Activated CD4-positive, alpha-beta T cell treated with anti-CD3 and anti-CD28 coated beads for 36 hours (primary cell): Measurements from ENCODE around the gene CMSS1. TPM values are rescaled to one million over a fixed set of nuclear protein-coding genes. Genes with fewer than 3 reads are reported as not detected.

Experiments
- ATAC-seq: fragments of 200-7000 bp; cut with Tn5 transposase; one replicate; pipeline ENCODE4 v1.10.0; 2021; ENCODE audit warnings: mild to moderate bottlenecking, moderate library complexity
- CTCF ChIA-PET: fragments of 350-600 bp; sonication (Branson Sonifier 250); formaldehyde crosslinking; loops from one replicate; lab custom pipeline; 2021; ENCODE audit warnings: antibody characterized with exemption; lab: Charles Lee
- POLR2A ChIA-PET: fragments of 350-600 bp; sonication (Branson Sonifier 250); formaldehyde crosslinking; loops from one replicate; lab custom pipeline; 2021; ENCODE audit warnings: antibody characterized with exemption, inconsistent platforms; lab: Charles Lee
- DNase-seq: peaks from one replicate; pipeline ENCODE4 v3.0.0-alpha.2; 2020
- H3K27ac Mint-ChIP-seq: one replicate; pipeline ENCODE4 v1.8.0; 2021; ENCODE audit warnings: mixed read lengths
- H3K27me3 Mint-ChIP-seq: one replicate; pipeline ENCODE4 v1.8.0; 2021; ENCODE audit warnings: mixed read lengths
- H3K36me3 Mint-ChIP-seq: one replicate; pipeline ENCODE4 v1.8.0; 2021; ENCODE audit warnings: low read depth, mixed read lengths
- H3K4me1 Mint-ChIP-seq: one replicate; pipeline ENCODE4 v1.8.0; 2021; ENCODE audit warnings: mixed read lengths
- H3K4me3 Mint-ChIP-seq: one replicate; pipeline ENCODE4 v1.8.0; 2021; ENCODE audit warnings: mild to moderate bottlenecking, moderate library complexity, mixed read lengths
- H3K9me3 Mint-ChIP-seq: one replicate; pipeline ENCODE4 v1.8.0; 2021; ENCODE audit warnings: low read depth, mixed read lengths
- intact Hi-C, 2 experiments: fragments of 100-400 bp; cut with DNase I in 1 of 2; cut with micrococcal nuclease in 1 of 2; formaldehyde crosslinking; loops; one replicate each; pipeline versions ENCODE4 v1.14.2 to v1.15.1; 2022 to 2024; cut with DNase I, micrococcal nuclease
- total RNA-seq, 2 experiments: library from RNA; stranded (reverse); gene quantifications; one replicate each; pipeline ENCODE4 v1.2.3, GENCODE V29; 2021

The CMSS1 gene
- total RNA-seq, 2 experiments from 2014 or later = 94.0 to 96.3 TPM

DNA sequence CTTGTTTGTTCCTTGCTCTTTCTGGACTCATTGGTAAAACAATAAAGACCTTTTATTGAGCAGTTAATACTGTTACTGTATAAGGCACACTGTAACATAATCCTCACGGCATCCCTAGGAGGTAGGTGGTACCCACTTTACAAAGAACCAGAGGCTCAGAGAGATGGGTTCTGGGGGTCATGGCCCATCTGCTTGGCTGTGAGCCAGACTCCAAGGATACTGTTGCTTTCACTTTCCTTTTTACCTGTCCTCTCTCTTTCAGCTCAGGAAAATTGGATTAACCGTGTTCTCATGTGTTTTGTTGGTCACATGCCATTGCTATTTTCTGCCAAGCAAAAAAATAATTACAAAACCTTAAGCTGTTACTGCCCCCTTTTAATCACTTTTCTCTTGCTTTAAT is 331.5 kb downstream of the CMSS1 start:
- no peak overlapping the region for H3K27ac Mint-ChIP-seq
- POLR2A ChIA-PET = no interaction called here
- CTCF ChIA-PET = interaction anchor here (0.6 to 1.4 kb wide), 2 partner anchors 13 to 44 kb away, joined by 3 read pairs; no protein-coding TSS in a partner anchor
- H3K4me3 Mint-ChIP-seq = no peak overlapping the region
- intact Hi-C loops = no loop called here
- no peaks in the 10 kb centered on the region for H3K9me3 Mint-ChIP-seq
- H3K4me1 Mint-ChIP-seq = peaks cover 6% of the 10 kb centered on the region
- ATAC-seq (no peak), DNase-seq (no peak)
- H3K36me3 Mint-ChIP-seq = peaks cover 44% of the 10 kb centered on the region
- H3K27me3 Mint-ChIP-seq = no peaks in the 10 kb centered on the region

DNA sequence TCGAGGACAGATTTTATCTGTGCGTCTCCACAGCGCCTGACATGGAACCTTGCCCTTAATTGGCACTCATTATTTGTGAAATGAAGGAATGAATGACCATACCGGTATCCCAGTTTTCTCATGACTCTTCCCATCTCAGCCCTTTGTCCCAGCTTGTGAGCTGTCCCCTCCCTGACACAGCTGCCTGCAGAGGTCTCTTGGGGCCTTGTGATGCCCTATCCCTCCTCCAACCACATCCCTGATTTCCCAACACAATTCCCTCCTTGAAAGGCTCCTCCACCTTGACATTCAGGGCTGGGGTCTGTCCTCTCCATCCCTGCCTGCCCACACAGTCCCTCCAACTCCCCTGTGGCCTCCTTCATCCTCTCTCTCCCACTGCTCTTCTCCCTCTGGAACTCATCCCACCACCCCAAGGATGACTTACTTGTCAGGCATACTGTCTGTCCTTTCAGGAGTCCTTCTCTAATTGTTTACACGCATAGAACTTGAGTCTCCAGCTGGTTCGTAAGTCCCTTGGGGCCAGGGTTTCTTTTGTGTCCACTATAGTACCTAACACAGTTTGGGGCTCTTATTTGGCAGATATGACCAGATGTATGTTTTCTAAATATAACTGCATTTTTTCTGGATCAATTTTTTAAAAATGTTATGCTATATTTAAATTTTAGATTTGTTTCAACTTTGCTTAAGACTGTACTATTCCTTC is 332.2 kb downstream of the CMSS1 start:
- Mint-ChIP-seq H3K9me3 (peaks cover under 1% of the 10 kb centered on the region), H3K4me1 (peaks cover 6% of the 10 kb centered on the region), H3K27ac (no peak overlapping the region), H3K27me3 (no peaks in the 10 kb centered on the region), H3K4me3 (no peak overlapping the region), H3K36me3 (peaks cover 44% of the 10 kb centered on the region)
- POLR2A ChIA-PET = no interaction called here
- DNase-seq = no peak
- intact Hi-C loops = no loop called here
- CTCF ChIA-PET = interaction anchor here (1.4 to 2.2 kb wide), 2 partner anchors 14 kb away, joined by 3 to 5 read pairs; no protein-coding TSS in a partner anchor
- no peak for ATAC-seq

DNA sequence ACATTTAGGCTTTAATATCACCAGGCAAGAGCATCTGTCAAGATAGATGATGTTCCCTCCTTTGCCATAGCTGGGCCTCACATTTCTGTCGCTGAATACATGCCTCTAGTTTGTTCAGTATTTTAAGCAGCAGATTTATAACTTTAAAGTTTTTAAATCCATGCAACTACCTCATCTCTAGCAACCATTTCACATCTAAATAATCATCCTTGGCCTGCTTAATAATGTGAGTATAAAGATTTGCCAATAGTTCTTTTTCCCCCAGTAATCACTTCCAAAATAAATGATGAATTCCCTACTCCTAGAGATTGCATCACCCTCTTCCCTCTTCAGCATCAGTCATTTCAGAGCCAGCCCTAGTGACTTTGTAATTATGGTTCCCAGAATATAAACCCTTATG is 332.8 kb downstream of the CMSS1 start:
- no peaks in the 10 kb centered on the region for H3K27me3 Mint-ChIP-seq
- H3K36me3 Mint-ChIP-seq = peaks cover 51% of the 10 kb centered on the region
- no peak overlapping the region for H3K27ac Mint-ChIP-seq
- ATAC-seq = no peak
- DNase-seq = no peak
- intact Hi-C loops = no loop called here
- POLR2A ChIA-PET = no interaction called here
- H3K4me3 Mint-ChIP-seq = no peak overlapping the region
- H3K9me3 Mint-ChIP-seq = peaks cover 6% of the 10 kb centered on the region
- H3K4me1 Mint-ChIP-seq = peaks cover 6% of the 10 kb centered on the region
- CTCF ChIA-PET = interaction anchor here (0.7 to 2.2 kb wide), 2 partner anchors 13 to 350 kb away, joined by 3 to 5 read pairs; no protein-coding TSS in a partner anchor

DNA sequence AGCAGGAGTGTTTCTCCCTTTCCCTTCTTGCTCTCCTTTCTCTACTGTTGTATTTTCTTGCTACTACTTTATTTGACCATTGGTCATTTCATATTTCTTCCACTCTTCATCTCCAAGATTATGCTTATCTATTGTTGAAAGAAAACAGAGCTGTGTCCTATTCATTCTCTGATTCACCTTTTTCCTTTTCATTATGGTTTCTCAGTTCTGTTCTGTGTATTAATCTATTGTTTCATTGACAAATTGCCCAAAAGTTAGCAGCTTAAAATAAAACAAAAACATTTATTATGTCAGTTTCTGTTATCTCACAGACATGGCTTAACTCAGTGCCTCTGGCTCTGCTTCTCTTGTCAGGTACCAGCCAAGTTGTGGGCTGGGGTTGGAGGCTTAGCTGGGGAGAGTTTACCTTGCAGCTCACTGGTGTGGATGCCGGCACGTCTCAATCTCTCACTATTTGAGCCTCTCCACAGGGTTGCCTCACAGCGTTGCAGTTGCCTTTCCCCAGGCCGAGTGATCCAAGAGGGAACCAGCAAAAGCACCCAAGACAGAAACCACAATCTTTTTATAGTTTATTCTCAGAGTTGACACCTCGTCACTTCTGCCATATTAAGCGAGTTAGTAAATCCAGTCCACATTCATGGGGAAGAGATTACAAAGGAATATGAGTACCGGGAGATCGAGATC is 333.5 kb downstream of the CMSS1 start:
- DNase-seq (no peak), ATAC-seq (no peak)
- intact Hi-C loops = no loop called here
- CTCF ChIA-PET = interaction anchor here (0.7 to 2.2 kb wide), 3 partner anchors 10 to 349 kb away, joined by 3 to 5 read pairs (median 3); no protein-coding TSS in a partner anchor
- no peaks in the 10 kb centered on the region for H3K27me3 Mint-ChIP-seq
- no peak overlapping the region for H3K4me3 Mint-ChIP-seq
- peaks cover 6% of the 10 kb centered on the region for H3K4me1 Mint-ChIP-seq
- POLR2A ChIA-PET = no interaction called here
- no peak overlapping the region for H3K27ac Mint-ChIP-seq
- peaks cover 54% of the 10 kb centered on the region for H3K36me3 Mint-ChIP-seq
- peaks cover 7% of the 10 kb centered on the region for H3K9me3 Mint-ChIP-seq

DNA sequence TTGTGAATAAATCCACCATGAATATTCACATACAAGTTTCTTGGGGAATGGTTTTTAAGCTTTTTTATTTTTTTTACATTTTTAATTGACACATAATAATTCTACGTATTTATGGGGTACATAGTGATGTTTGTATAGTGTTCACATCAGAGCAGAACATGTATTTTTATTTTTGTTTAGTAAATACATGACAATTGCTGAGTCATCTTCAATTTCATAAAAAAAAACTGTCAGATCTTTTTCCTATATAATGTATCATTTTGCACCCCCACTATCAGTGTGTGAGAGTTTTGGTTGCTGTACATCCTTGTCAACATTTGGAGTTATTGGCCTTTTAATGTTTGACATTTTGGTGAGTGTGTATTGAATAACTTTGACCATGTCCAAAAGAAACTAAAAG is 336.5 kb downstream of the CMSS1 start:
- Mint-ChIP-seq H3K4me3 (no peak overlapping the region), H3K36me3 (peaks cover 63% of the 10 kb centered on the region), H3K27me3 (no peaks in the 10 kb centered on the region), H3K4me1 (peaks cover 6% of the 10 kb centered on the region), H3K9me3 (peaks cover 12% of the 10 kb centered on the region), H3K27ac (no peak overlapping the region)
- intact Hi-C loops = no loop called here
- DNase-seq (no peak), ATAC-seq (no peak)
- ChIA-PET CTCF (interaction anchor here (0.6 kb wide), 1 partner anchor 81 kb away, joined by 3 read pairs; no protein-coding TSS in a partner anchor), POLR2A (no interaction called here)

DNA sequence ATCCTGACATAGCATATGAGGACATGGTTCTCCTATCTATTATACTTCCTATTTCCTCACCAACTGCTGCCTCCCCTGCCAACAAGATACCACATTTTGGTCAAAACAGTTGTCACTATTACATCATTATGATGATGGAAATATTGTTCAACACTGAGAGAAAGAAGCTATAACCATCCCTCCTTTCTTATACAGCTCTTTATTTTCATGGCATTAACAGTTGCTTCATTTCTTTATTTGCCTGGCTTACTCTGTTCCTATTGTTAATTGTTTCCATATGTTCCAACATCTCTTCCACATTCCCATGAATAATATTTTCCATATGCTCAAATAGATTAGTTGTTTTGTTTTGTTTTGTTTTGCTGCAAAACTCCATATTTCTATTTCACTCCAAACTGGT is 337.5 kb downstream of the CMSS1 start:
- POLR2A ChIA-PET = no interaction called here
- no peak overlapping the region for H3K27ac Mint-ChIP-seq
- DNase-seq = no peak
- CTCF ChIA-PET = no interaction called here
- H3K36me3 Mint-ChIP-seq = peaks cover 57% of the 10 kb centered on the region
- peaks cover 12% of the 10 kb centered on the region for H3K9me3 Mint-ChIP-seq
- H3K27me3 Mint-ChIP-seq = no peaks in the 10 kb centered on the region
- intact Hi-C loops = no loop called here
- H3K4me3 Mint-ChIP-seq = no peak overlapping the region
- ATAC-seq = no peak
- peaks cover 9% of the 10 kb centered on the region for H3K4me1 Mint-ChIP-seq

DNA sequence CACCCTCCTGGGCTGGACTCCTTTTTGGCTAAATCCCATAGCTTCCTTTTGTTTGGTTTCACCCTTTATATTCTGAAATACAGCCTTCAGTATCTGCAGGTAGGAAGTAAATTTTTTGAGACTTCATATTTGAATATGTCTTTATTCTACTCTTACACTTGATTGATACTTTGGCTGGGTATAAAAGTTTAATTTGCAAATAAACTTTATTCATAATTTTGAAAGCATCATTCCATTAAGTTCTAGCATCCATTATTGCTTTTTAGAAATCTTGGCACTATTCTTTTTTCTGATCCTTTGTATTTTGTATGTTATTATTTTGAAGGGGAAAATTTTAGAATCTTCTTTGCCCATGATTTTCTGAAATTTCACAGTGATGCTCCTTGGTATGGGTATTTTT is 337.9 kb downstream of the CMSS1 start:
- no peak overlapping the region for H3K27ac Mint-ChIP-seq
- CTCF ChIA-PET = no interaction called here

DNA sequence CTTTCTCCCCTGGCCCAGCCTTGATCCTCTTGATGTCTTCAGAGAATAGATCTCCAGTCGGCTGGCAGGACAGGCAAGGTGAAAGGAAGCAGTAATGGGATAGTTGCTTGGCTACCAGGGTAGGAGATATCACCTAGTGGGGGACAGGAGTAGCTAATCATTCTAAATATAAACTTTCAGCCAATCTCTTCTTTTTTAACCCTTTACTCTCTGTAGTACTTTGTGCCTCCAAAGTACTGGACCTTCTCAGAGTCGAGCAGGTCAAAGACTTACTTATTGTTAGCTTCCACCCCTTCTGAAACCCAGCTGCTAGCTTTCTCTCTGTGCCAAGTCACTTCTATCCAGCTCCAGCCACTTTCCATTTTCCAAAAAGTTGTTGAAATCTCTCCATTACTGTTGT is 340.0 kb downstream of the CMSS1 start:
- no peaks in the 10 kb centered on the region for H3K27me3 Mint-ChIP-seq
- intact Hi-C loops = no loop called here
- H3K4me1 Mint-ChIP-seq = peaks cover 3% of the 10 kb centered on the region
- no peak for ATAC-seq
- H3K9me3 Mint-ChIP-seq = peaks cover 12% of the 10 kb centered on the region
- H3K4me3 Mint-ChIP-seq = no peak overlapping the region
- POLR2A ChIA-PET = no interaction called here
- CTCF ChIA-PET = interaction anchor here (1.2 kb wide), 1 partner anchor 11 kb away, joined by 4 read pairs; no protein-coding TSS in a partner anchor
- no peak overlapping the region for H3K27ac Mint-ChIP-seq
- no peak for DNase-seq
- H3K36me3 Mint-ChIP-seq = peaks cover 48% of the 10 kb centered on the region

More for the DNA sequence above, 337.9 kb downstream of the CMSS1 start:
- Mint-ChIP-seq H3K9me3 (peaks cover 12% of the 10 kb centered on the region), H3K36me3 (peaks cover 56% of the 10 kb centered on the region), H3K4me3 (no peak overlapping the region), H3K27me3 (no peaks in the 10 kb centered on the region), H3K4me1 (peaks cover 9% of the 10 kb centered on the region)
- ATAC-seq (no peak), DNase-seq (no peak)
- POLR2A ChIA-PET = no interaction called here
- intact Hi-C loops = no loop called here

DNA sequence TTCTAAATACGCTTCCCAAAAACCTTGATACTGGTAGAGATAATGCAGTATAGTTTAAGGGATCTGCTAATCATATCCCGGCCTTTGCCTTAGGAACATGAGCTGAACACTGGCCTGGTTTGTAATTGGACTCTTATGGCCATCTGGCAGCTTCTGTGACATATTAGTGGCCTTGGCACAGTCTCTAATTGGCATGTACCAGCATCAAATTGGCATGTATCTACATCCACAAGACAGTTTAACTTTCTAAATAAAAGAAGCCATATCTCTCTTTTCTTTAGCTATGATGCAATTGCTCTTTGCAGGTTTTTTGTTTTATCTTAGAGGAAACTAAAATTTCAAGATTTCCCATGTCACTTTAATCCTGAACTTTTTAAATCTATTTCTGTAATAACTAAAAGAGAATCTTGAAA is 341.3 kb downstream of the CMSS1 start:
- ChIA-PET CTCF (no interaction called here), POLR2A (no interaction called here)
- Mint-ChIP-seq H3K36me3 (peaks cover 41% of the 10 kb centered on the region), H3K4me1 (peaks cover 3% of the 10 kb centered on the region), H3K9me3 (peaks cover 12% of the 10 kb centered on the region), H3K27ac (no peak overlapping the region), H3K27me3 (no peaks in the 10 kb centered on the region), H3K4me3 (no peak overlapping the region)
- no peak for ATAC-seq
- intact Hi-C loops = no loop called here
- no peak for DNase-seq

DNA sequence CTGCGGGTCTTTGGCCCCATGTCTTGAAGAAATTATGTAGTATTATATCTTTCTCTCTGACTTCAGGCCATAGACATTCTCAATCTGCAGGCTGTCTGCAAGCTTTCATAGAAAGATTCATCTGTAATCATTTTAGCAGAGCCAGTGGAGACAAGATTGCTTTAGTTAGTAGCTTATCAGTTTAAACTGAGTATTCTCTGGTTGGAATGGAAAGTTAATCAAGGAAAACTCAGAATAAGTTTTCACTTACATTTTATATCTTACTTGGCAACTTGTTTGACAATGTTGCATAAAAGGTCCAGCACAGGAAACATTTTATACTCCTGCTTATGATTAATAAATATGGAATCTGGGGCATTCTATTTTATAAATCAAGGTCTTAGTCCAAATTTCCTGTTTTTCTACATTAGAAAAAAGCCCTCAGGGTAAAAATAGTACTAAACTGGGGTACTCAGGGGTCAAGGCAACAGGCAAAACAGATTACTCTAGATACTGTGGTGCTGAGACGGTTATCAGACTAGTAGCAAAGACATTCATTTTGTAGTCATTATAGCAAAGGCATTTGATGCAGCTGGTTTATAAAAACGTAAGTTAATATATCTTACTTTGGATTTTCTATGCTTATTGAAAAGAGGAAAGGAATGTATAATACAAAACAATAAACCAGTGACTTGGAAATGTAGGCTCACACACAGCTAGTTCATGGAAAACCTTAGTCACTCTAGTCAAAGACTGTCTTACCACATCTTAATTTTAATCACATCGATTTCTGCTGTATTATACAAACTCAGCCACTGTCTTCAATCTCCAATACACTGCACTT is 341.9 kb downstream of the CMSS1 start:
- intact Hi-C loops = no loop called here
- no peak overlapping the region for H3K27ac Mint-ChIP-seq
- POLR2A ChIA-PET = no interaction called here
- no peaks in the 10 kb centered on the region for H3K27me3 Mint-ChIP-seq
- H3K4me3 Mint-ChIP-seq = no peak overlapping the region
- DNase-seq = no peak
- H3K36me3 Mint-ChIP-seq = peaks cover 44% of the 10 kb centered on the region
- peaks cover 3% of the 10 kb centered on the region for H3K4me1 Mint-ChIP-seq
- CTCF ChIA-PET = interaction anchor here (0.6 kb wide), 1 partner anchor 329 kb away, joined by 3 read pairs; no protein-coding TSS in a partner anchor
- H3K9me3 Mint-ChIP-seq = peaks cover 12% of the 10 kb centered on the region
- ATAC-seq = no peak

DNA sequence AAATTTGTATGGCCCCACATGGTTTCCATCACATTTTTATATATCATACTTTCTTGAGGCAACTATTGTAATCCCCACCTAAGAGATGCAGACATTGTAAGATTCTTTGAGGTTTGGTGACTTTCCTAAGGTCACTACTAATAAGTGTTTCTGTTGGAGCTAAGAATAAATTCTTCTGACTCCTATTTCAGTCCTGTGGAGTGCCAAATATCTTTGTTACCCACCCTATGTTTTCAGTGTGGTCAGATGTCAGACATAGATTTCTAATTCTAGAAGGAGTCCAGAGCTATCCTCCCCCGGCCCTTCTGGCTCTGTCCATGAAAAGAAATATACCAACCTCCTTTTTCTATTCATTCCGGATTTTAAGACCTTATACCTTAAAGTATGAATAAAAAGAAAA is 342.9 kb downstream of the CMSS1 start:
- no peak for ATAC-seq
- intact Hi-C loops = no loop called here

More for the DNA sequence above, 342.9 kb downstream of the CMSS1 start:
- Mint-ChIP-seq H3K27me3 (no peaks in the 10 kb centered on the region), H3K36me3 (peaks cover 42% of the 10 kb centered on the region), H3K4me3 (no peak overlapping the region), H3K27ac (no peak overlapping the region), H3K4me1 (peaks cover 3% of the 10 kb centered on the region), H3K9me3 (peaks cover 5% of the 10 kb centered on the region)
- DNase-seq = no peak
- CTCF ChIA-PET = interaction anchor here (0.7 kb wide), 1 partner anchor 9 kb away, joined by 3 read pairs; no protein-coding TSS in a partner anchor
- POLR2A ChIA-PET = no interaction called here
